ENCODE measurements around the gene CAPN1. TPM values are rescaled to one million over a fixed set of nuclear protein-coding genes. Genes with fewer than 3 reads are reported as not detected.

The CAPN1 gene
- total and polyA plus RNA-seq, 2 donors from 2014 or later, result 92.5 to 328 TPM

DNA sequence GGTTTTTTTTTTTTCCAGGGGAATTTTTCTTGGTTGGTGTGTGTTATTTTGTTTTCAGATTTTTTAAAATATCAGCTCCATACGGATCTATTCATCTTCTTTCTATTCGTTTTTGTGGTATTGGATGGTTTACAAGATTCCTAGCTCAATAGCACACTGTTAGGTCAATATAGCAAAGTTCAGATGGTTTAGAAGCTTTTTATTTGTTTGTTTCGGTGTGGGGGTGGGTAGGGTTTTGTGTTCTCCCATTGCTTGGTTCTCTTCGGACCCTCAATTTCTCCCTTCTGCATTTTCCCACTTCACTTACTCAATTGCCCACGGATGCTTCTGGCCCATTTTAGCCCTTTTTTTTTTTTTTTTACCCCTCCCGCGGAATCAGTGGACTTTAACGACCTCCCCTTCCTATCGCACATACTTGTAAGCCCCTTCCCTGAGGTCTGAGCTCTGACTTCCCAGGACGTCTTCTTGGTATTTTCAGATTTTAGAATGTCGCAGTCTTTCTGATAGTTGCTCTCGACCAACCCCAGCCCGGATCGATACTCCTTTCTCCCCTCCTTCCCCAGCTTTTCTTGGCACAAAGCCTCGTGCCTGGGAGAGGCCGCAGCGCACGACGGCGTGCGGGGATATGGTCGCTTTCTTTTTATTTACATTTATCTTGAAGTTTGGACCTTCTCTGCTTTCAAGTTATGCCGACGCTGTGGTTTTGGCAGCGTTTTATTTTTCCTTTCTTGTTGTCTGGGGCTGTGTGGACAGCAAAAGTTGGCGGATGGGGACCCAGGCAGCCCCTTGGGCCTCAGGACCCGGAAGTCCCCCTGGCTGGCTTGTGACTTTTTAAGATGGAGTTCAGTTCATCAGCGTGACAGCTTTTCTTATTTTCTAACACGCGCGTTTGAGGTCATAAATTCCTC is 16.1 kb upstream of the CAPN1 start:
- no peaks in the 10 kb centered on the region for H3K36me3 ChIP-seq (ENCODE audit: control insufficient read depth in 2 of 3, insufficient read depth in 3 of 3, low read length in 3 of 3)
- peak overlapping the region; percentile 0 to 47 (median 41) for H3K4me3 ChIP-seq (ENCODE audit: low read length in 3 of 3)
- H3K4me1 ChIP-seq (ENCODE audit: control insufficient read depth in 2 of 3, insufficient read depth in 2 of 3, low read depth in 1 of 3, low read length in 3 of 3), result peaks cover 0 to 2% (median 0%) of the 10 kb centered on the region in 3 donors
- TF ChIP-seq, protein P1, sequence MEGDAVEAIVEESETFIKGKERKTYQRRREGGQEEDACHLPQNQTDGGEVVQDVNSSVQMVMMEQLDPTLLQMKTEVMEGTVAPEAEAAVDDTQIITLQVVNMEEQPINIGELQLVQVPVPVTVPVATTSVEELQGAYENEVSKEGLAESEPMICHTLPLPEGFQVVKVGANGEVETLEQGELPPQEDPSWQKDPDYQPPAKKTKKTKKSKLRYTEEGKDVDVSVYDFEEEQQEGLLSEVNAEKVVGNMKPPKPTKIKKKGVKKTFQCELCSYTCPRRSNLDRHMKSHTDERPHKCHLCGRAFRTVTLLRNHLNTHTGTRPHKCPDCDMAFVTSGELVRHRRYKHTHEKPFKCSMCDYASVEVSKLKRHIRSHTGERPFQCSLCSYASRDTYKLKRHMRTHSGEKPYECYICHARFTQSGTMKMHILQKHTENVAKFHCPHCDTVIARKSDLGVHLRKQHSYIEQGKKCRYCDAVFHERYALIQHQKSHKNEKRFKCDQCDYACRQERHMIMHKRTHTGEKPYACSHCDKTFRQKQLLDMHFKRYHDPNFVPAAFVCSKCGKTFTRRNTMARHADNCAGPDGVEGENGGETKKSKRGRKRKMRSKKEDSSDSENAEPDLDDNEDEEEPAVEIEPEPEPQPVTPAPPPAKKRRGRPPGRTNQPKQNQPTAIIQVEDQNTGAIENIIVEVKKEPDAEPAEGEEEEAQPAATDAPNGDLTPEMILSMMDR (IDR thresholded peaks at IDR 0.05; ENCODE audit: borderline replicate concordance, extremely low read depth, insufficient read depth), result no peak
- no peaks in the 10 kb centered on the region for H3K9me3 ChIP-seq (ENCODE audit: control insufficient read depth in 2 of 3, insufficient read depth in 1 of 3, low read length in 3 of 3)
- FAIRE-seq, result no peak
- DNase-seq, result peak in 2 of 5 donors; percentile 62 to 68
- no peak overlapping the region for H3K9ac ChIP-seq (ENCODE audit: low read length in 3 of 3)
- peak overlapping the region in 1 of 2 donors; percentile 69 for H3K27ac ChIP-seq (ENCODE audit: low read depth in 2 of 2, low read length in 2 of 2)
- H3K27me3 ChIP-seq (ENCODE audit: control insufficient read depth, insufficient read depth, low read length), result no peaks in the 10 kb centered on the region
- intact Hi-C loops (cut with DNase I), result no loop called here

DNA sequence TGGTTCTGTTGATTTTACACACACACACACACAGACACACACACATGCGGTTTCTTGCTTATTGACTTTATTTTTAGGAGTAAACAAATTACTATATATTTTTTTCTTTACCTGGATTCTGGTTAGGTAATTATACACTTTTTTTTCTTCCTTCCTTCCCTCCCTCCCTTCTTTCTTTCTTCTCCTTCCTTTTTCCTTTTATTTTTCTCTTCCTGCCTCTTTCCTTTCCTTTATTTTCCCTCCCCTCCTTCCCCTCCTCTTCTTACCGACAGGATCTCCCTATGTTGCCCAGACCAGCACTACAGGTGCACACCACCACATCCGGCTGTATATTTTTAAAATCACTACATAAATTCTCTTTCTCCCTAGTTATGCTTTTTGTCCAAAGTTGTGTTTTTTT is 14.8 kb upstream of the CAPN1 start:
- H3K27me3 ChIP-seq (ENCODE audit: control insufficient read depth, insufficient read depth, low read length), result no peaks in the 10 kb centered on the region
- FAIRE-seq, result no peak

DNA sequence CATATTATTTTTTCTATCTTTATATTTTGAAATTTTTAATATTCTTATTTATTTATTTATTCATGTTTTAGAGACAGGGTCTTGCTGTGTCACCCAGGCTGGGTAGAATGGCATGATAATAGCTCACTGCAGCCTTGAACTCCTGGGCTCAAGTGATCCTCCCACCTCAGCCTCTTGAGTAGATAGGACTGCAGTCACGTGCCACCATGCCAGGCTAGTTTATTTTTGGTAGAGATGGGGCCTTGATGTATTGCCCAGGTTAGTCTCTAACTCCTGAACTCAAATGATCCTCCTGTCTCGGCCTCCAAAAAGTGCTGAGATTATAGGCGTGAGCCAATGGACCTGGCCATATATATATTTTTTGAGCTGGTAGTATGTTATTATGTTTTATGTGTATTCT is 14.1 kb upstream of the CAPN1 start:
- FAIRE-seq, result no peak

More for the DNA sequence above, 14.8 kb upstream of the CAPN1 start:
- intact Hi-C loops (cut with DNase I), result no loop called here
- no peaks in the 10 kb centered on the region for H3K36me3 ChIP-seq (ENCODE audit: control insufficient read depth in 2 of 3, insufficient read depth in 3 of 3, low read length in 3 of 3)
- TF ChIP-seq, protein P1 (IDR thresholded peaks at IDR 0.05; ENCODE audit: borderline replicate concordance, extremely low read depth, insufficient read depth), result no peak
- no peak overlapping the region for H3K9ac ChIP-seq (ENCODE audit: low read length in 3 of 3)
- H3K4me1 ChIP-seq (ENCODE audit: control insufficient read depth in 2 of 3, insufficient read depth in 2 of 3, low read depth in 1 of 3, low read length in 3 of 3), result peaks cover 0 to 2% (median 0%) of the 10 kb centered on the region in 3 donors
- H3K9me3 ChIP-seq (ENCODE audit: control insufficient read depth in 2 of 3, insufficient read depth in 1 of 3, low read length in 3 of 3), result no peaks in the 10 kb centered on the region
- no peak overlapping the region for H3K27ac ChIP-seq (ENCODE audit: low read depth in 2 of 2, low read length in 2 of 2)
- H3K4me3 ChIP-seq (ENCODE audit: low read length in 3 of 3), result no peak overlapping the region
- DNase-seq, result no peak

More for the DNA sequence above, 14.1 kb upstream of the CAPN1 start:
- Histone ChIP-seq H3K4me1 (ENCODE audit: control insufficient read depth in 2 of 3, insufficient read depth in 2 of 3, low read depth in 1 of 3, low read length in 3 of 3) (peaks cover 0 to 2% (median 0%) of the 10 kb centered on the region in 3 donors), H3K36me3 (ENCODE audit: control insufficient read depth in 2 of 3, insufficient read depth in 3 of 3, low read length in 3 of 3) (no peaks in the 10 kb centered on the region), H3K27me3 (ENCODE audit: control insufficient read depth, insufficient read depth, low read length) (no peaks in the 10 kb centered on the region), H3K27ac (ENCODE audit: low read depth in 2 of 2, low read length in 2 of 2) (no peak overlapping the region), H3K4me3 (ENCODE audit: low read length in 3 of 3) (no peak overlapping the region), H3K9me3 (ENCODE audit: control insufficient read depth in 2 of 3, insufficient read depth in 1 of 3, low read length in 3 of 3) (no peaks in the 10 kb centered on the region), H3K9ac (ENCODE audit: low read length in 3 of 3) (no peak overlapping the region)
- peak in 1 of 5 donors; percentile 8 for DNase-seq
- intact Hi-C loops (cut with DNase I), result no loop called here
- TF ChIP-seq, protein P1 (IDR thresholded peaks at IDR 0.05; ENCODE audit: borderline replicate concordance, extremely low read depth, insufficient read depth), result no peak

Data from kidney (tissue), 14 donors.